ENCODE measurements around the gene H6PD.

H6PD gene

DNA sequence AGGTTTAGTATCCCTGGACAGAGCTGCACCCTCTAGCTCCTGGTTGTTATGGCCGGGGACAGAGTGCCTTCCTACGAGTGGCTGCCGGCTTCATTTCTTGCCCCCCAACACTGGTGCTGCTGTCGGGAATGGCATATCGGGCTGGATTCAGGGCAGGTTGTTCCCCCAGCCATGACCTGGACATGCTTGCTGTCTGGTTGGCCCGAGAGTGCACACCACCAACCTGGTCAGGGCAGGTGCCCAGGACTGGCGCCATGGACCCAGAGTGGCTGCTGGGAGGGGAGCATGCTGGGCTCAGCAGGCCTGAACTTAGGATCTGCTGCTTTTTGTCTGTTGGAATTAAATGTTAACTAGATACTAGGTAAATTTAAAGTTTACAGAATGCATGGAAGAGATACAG is 21.8 kb downstream of the H6PD start:
- no peak overlapping the region for H3K4me3 ChIP-seq (ENCODE audit: low read depth, low read length)
- no peak for DNase-seq (ENCODE audit: low read depth)
- no peak for TF ChIP-seq CTCF (IDR thresholded peaks at IDR 0.05; ENCODE audit: low read depth, low read length, missing control alignments)

DNA sequence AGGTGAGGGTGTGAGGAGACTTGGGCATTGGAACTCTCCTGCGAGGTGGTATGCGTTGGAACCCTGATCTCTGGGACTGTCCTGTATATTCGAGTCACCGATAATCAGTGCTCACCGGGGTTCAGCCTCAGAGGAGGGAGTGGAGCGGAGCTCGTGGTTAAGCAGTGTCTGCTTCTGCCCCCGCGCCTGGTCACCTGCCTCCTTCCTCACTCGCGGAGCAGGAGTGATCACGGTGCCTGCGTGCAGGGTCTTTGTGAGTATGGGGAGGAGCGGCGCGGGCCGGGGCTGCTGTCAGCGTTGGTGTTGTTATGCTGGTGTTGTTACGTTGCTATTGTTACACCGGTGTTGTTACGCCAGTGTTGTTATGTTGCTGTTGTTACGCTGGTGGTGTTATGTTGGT is 23.3 kb downstream of the H6PD start:
- no peak overlapping the region for H3K4me3 ChIP-seq (ENCODE audit: low read depth, low read length)
- no peak for DNase-seq (ENCODE audit: low read depth)
- TF ChIP-seq CTCF (IDR thresholded peaks at IDR 0.05; ENCODE audit: low read depth, low read length, missing control alignments), result no peak

DNA sequence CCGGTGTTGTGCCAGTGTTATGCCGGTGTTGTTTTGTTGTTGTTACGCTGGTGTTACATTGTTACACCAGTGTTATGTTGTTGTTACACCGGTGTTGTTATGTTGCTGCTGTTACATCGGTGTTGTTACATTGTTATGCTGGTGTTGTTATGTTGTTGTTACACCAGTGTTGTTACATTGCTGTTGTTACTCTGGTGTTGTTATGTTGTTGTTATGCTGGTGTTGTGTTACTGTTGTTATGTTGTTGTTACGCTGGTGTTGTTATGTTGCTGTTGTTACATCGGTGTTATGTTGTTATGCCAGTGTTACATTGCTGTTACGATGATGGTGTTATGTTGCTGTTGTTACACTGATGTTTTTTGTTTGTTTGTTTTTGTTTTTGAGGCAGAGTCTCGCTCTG is 24.1 kb downstream of the H6PD start:
- DNase-seq (ENCODE audit: low read depth), result no peak
- H3K4me3 ChIP-seq (ENCODE audit: low read depth, low read length), result no peak overlapping the region
- TF ChIP-seq CTCF (IDR thresholded peaks at IDR 0.05; ENCODE audit: low read depth, low read length, missing control alignments), result no peak

- DNase-seq (ENCODE audit: low read depth), result no peak
- TF ChIP-seq CTCF (IDR thresholded peaks at IDR 0.05; ENCODE audit: low read depth, low read length, missing control alignments), result no peak
- H3K4me3 ChIP-seq (ENCODE audit: low read depth, low read length), result no peak overlapping the region
These were observed 25.6 kb downstream of the H6PD start for GRCh38 chr1:9260059-9260766.

- no peak for DNase-seq (ENCODE audit: low read depth)
- H3K4me3 ChIP-seq (ENCODE audit: low read depth, low read length), result no peak overlapping the region
- no peak for TF ChIP-seq CTCF (IDR thresholded peaks at IDR 0.05; ENCODE audit: low read depth, low read length, missing control alignments)
These were observed 26.9 kb downstream of the H6PD start for GRCh38 chr1:9261496-9261895.

DNA sequence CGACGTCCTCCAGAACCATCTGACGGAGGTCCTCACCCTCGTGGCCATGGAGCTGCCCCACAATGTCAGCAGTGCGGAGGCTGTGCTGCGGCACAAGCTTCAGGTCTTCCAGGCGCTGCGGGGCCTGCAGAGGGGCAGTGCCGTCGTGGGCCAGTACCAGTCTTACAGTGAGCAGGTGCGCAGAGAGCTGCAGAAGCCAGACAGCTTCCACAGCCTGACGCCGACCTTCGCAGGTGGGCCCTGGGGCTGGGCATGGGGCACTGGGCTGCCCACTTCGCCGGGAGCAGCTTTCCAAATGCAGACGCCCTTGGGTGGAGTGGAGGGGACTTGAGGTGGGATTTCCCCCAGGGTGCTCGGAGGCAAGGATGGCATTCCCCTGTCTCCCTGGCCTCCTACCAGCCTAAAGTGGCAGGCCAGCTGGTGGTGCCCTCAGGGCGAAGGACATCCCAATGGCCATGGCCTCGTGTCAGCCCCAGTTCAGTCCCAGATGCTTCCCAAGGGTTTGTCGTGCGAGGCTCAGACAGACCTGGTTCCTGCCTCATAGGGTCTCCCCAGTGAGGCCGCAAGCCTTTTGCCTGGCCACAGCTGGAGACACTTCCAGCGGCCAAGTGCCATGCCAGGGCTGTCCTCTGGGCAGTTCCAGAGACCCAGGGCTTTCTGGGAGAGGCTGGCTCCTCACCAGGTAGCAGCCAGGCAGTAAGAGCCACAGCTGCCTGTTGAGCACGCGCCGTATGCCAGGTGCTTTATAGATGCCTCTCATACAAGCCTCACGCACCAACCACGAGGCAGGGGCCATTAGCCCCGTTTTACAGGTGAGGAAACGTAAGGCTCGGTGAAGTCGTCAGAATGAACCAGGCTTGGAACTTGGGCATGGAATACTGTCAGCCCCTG is 27.8 kb downstream of the H6PD start:
- TF ChIP-seq CTCF (IDR thresholded peaks at IDR 0.05; ENCODE audit: low read depth, low read length, missing control alignments), result no peak

More for the DNA sequence above, 27.8 kb downstream of the H6PD start:
- H3K4me3 ChIP-seq (ENCODE audit: low read depth, low read length), result no peak overlapping the region
- DNase-seq (ENCODE audit: low read depth), result no peak
